ENCODE measurements around the gene BICC1. TPM values are rescaled to one million over a fixed set of nuclear protein-coding genes. Genes with fewer than 3 reads are reported as not detected.

The BICC1 gene
- total RNA-seq, 1 experiment from 2014 or later = 0.57 TPM

DNA sequence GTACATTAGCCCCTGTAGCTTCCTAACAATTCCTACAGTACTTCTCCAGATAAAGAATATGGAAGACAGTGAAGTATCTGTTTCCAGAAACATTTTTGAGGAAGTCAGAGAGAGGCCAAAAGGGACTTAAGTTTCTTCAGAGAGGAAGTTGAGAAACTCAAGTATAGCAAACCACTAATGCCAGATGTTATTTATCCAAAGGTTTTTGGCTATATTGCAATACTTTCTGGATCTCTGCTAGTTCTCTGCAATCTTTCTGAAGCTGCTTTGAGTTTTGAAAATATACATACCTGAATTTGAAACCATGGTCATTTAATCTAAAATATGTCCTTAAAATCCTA lies 64.7 kb downstream of the BICC1 start:
- TF ChIP-seq, protein P1, sequence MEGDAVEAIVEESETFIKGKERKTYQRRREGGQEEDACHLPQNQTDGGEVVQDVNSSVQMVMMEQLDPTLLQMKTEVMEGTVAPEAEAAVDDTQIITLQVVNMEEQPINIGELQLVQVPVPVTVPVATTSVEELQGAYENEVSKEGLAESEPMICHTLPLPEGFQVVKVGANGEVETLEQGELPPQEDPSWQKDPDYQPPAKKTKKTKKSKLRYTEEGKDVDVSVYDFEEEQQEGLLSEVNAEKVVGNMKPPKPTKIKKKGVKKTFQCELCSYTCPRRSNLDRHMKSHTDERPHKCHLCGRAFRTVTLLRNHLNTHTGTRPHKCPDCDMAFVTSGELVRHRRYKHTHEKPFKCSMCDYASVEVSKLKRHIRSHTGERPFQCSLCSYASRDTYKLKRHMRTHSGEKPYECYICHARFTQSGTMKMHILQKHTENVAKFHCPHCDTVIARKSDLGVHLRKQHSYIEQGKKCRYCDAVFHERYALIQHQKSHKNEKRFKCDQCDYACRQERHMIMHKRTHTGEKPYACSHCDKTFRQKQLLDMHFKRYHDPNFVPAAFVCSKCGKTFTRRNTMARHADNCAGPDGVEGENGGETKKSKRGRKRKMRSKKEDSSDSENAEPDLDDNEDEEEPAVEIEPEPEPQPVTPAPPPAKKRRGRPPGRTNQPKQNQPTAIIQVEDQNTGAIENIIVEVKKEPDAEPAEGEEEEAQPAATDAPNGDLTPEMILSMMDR (conservative IDR thresholded peaks at IDR 0.05) = no peak
- no peaks in the 10 kb centered on the region for H3K9me3 ChIP-seq (ENCODE audit: control insufficient read depth, low read depth, low read length)
- H2BK12ac ChIP-seq (ENCODE audit: insufficient read length, low read depth, low read length) = no peak overlapping the region
- H4K5ac ChIP-seq (ENCODE audit: insufficient read length, low read depth, low read length) = no peak overlapping the region
- no peak overlapping the region for H3K14ac ChIP-seq (ENCODE audit: insufficient read depth, low read length)
- no peak overlapping the region for H2BK5ac ChIP-seq (ENCODE audit: insufficient read length, low read length)
- H3K18ac ChIP-seq (ENCODE audit: insufficient read length, low read depth, low read length) = no peak overlapping the region
- no peak overlapping the region for H2AK5ac ChIP-seq (ENCODE audit: insufficient read length, low read length)
- H3K4me2 ChIP-seq (ENCODE audit: insufficient read depth, insufficient read length, low read length) = no peak overlapping the region
- no peak overlapping the region for H2BK120ac ChIP-seq (ENCODE audit: low read depth, low read length, poor library complexity, severe bottlenecking)
- H2BK15ac ChIP-seq (ENCODE audit: low read depth, low read length) = no peak overlapping the region
- no peaks in the 10 kb centered on the region for H3K9me3 Mint-ChIP-seq
- no peaks in the 10 kb centered on the region for H3K23me2 ChIP-seq (ENCODE audit: insufficient read length, low read depth, low read length, poor library complexity, severe bottlenecking)
- H3K4me1 ChIP-seq (ENCODE audit: insufficient read depth, low read length) = no peaks in the 10 kb centered on the region; the same call in 1 of the 2 replicates
- H3K4me3 Mint-ChIP-seq = no peak overlapping the region
- H3T11ph ChIP-seq (ENCODE audit: low read length) = no peak overlapping the region
- no peak overlapping the region for H3K23ac ChIP-seq (ENCODE audit: insufficient read length, low read depth, low read length)
- H3K4me1 Mint-ChIP-seq = peaks cover 0 to 4% of the 10 kb centered on the region in 2 experiments; a peak in 2 of 4 replicates
- H3K4ac ChIP-seq (ENCODE audit: low read depth, low read length) = no peak overlapping the region
- H3K27me3 ChIP-seq (ENCODE audit: insufficient read depth, low read length) = no peaks in the 10 kb centered on the region
- no peak overlapping the region for H3K27ac Mint-ChIP-seq
- no peak overlapping the region for H2BK20ac ChIP-seq (ENCODE audit: low read depth, low read length, poor library complexity, severe bottlenecking)
- H3K56ac ChIP-seq (ENCODE audit: insufficient read length, low read depth, low read length) = no peak overlapping the region
- no peak overlapping the region for H2AFZ ChIP-seq (ENCODE audit: low read length)
- no peak overlapping the region for H4K8ac ChIP-seq (replicated peaks; ENCODE audit: insufficient read length, low read depth, low read length)
- no peak overlapping the region for H3K27ac ChIP-seq (ENCODE audit: insufficient read length, low read depth, low read length)
- DNase-seq = no peak
- H3K36me3 Mint-ChIP-seq (ENCODE audit: insufficient read depth in 1 of 3, low read depth in 3 of 3) = no peaks in the 10 kb centered on the region
- no peaks in the 10 kb centered on the region for H3K27me3 Mint-ChIP-seq (ENCODE audit: low read depth)
- no peaks in the 10 kb centered on the region for H4K20me1 ChIP-seq (ENCODE audit: control insufficient read depth, insufficient read depth, insufficient read length)
- no peaks in the 10 kb centered on the region for H3K79me1 ChIP-seq (ENCODE audit: insufficient read depth, low read depth, low read length, poor library complexity, severe bottlenecking)
- H3K9ac ChIP-seq (ENCODE audit: extremely low read depth, insufficient read length, low read length) = no peak overlapping the region
- no peaks in the 10 kb centered on the region for H3K79me2 ChIP-seq (ENCODE audit: insufficient read depth, low read length)
- no peak overlapping the region for H4K91ac ChIP-seq (ENCODE audit: insufficient read length, low read depth, low read length)

All from H9 (cell line).